Panc1 (cell line): ENCODE results near the gene PPFIA4.

Source experiments
- CTCF ChIP-seq: fragments of 450-650 bp; IDR thresholded peaks from 2 replicates; pipeline ENCODE4 v1.5.1; 2017; ENCODE audit warnings: mild to moderate bottlenecking
- POLR2AphosphoS5 ChIP-seq: IDR thresholded peaks from 2 replicates; pipeline ENCODE4 v1.6.1; 2012; ENCODE audit warnings: mild to moderate bottlenecking, low read depth, low read length, moderate library complexity
- REST ChIP-seq, 2 experiments: IDR thresholded peaks; 2 replicates each; pipeline ENCODE4 v1.6.1; 2011 to 2012; ENCODE audit warnings: low read depth in 2 of 2, control low read depth in 1 of 2, low read length in 1 of 2, mild to moderate bottlenecking in 1 of 2, moderate library complexity in 1 of 2; ENCODE audit not compliant: insufficient read depth in 1 of 2
- SIN3A ChIP-seq: IDR thresholded peaks from 2 replicates; pipeline ENCODE4 v1.6.1; 2012; ENCODE audit warnings: low read depth, mild to moderate bottlenecking, low read length, moderate library complexity, borderline replicate concordance; ENCODE audit not compliant: insufficient read depth

GRCh38 chr1:203099805-203100515 is 73.7 kb downstream of the PPFIA4 start:
- TF ChIP-seq POLR2AphosphoS5 (no peak), CTCF (no peak), REST (IDR thresholded peaks at IDR 0.05; ENCODE audit: insufficient read depth in 1 of 2, low read depth in 2 of 2, low read length in 1 of 2) (no peak), SIN3A (no peak)
